Neural progenitor cell (in vitro differentiated cells): ENCODE measurements around the gene LRRN4.

Source experiments
- CTCF ChIP-seq: fragments of 200-600 bp; sonication (generic); IDR thresholded peaks from 2 replicates; pipeline ENCODE4 v1.5.1; 2017; ENCODE audit warnings: antibody characterized with exemption, mild to moderate bottlenecking
- EZH2 ChIP-seq: fragments of 200-600 bp; sonication (generic); IDR thresholded peaks from 2 replicates; pipeline ENCODE4 v1.6.1; 2017; ENCODE audit warnings: antibody characterized with exemption, mild to moderate bottlenecking, moderate library complexity
- EZH2phosphoT487 ChIP-seq: fragments of 200-600 bp; sonication (generic); IDR thresholded peaks from 2 replicates; pipeline ENCODE4 v1.6.1; 2017; ENCODE audit warnings: antibody characterized with exemption

DNA sequence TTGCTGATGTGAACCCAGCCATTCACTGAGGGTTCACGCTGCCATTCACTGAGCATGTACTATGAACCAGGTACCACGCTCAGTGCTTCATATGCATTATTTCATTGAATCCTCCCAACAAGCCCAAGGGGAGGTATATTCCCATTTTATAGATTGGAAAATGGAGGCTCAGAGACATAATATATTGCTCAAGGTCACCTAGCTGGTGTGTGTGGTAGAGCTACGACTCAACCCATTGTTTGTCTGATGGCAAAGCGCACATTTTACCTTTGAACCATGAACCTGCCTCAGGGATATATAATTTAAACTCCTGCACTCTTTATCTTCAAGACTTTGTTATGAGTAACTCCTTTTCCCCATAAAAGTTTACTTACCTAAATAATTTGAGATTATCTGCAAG lies 40.7 kb upstream of the LRRN4 start:
- TF ChIP-seq CTCF (no peak), EZH2 (no peak), EZH2phosphoT487 (no peak)
